Measurements from ENCODE around the gene SMAD4.

- TF ChIP-seq CTCF (IDR thresholded peaks at IDR 0.05): no peak
- TF ChIP-seq REST (IDR thresholded peaks at IDR 0.05; ENCODE audit: insufficient read depth in 1 of 2, low read depth in 2 of 2, low read length in 1 of 2): no peak
- no peak for TF ChIP-seq SIN3A (IDR thresholded peaks at IDR 0.05; ENCODE audit: borderline replicate concordance, insufficient read depth, low read depth, low read length)
- TF ChIP-seq TCF7L2 (IDR thresholded peaks at IDR 0.05; ENCODE audit: low read depth, low read length): no peak
- TF ChIP-seq POLR2AphosphoS5 (IDR thresholded peaks at IDR 0.05; ENCODE audit: low read depth, low read length): no peak
Observed at GRCh38 chr18:51082571-51083267, 52.7 kb downstream of the SMAD4 start.
